Ishikawa (cell line): Measurements from ENCODE around the gene QSOX1.

Experiments used
- CEBPB ChIP-seq: IDR thresholded peaks from 2 replicates; pipeline ENCODE4 v1.6.1; 2012
- CREB1 ChIP-seq: IDR thresholded peaks from 2 replicates; pipeline ENCODE4 v1.6.1; 2012; ENCODE audit warnings: low read depth
- EGR1 ChIP-seq: IDR thresholded peaks from 2 replicates; pipeline ENCODE4 v1.6.1; 2012
- EP300 ChIP-seq: IDR thresholded peaks from 2 replicates; pipeline ENCODE4 v1.6.1; 2012; ENCODE audit warnings: borderline replicate concordance
- FOXM1 ChIP-seq: IDR thresholded peaks from 2 replicates; pipeline ENCODE4 v1.6.1; 2012; ENCODE audit warnings: low read depth, borderline replicate concordance
- MAX ChIP-seq: IDR thresholded peaks from 2 replicates; pipeline ENCODE4 v1.6.1; 2012
- NFIC ChIP-seq: IDR thresholded peaks from 2 replicates; pipeline ENCODE4 v1.6.1; 2012
- RAD21 ChIP-seq: IDR thresholded peaks from 2 replicates; pipeline ENCODE4 v1.6.1; 2012; ENCODE audit warnings: low read depth
- REST ChIP-seq: IDR thresholded peaks from 2 replicates; pipeline ENCODE4 v1.6.1; 2012; ENCODE audit warnings: low read depth, mild to moderate bottlenecking
- TAF1 ChIP-seq: IDR thresholded peaks from 2 replicates; pipeline ENCODE4 v1.6.1; 2012; ENCODE audit warnings: low read depth, mild to moderate bottlenecking
- TCF12 ChIP-seq: IDR thresholded peaks from 2 replicates; pipeline ENCODE4 v1.6.1; 2012; ENCODE audit warnings: low read depth
- TEAD4 ChIP-seq: IDR thresholded peaks from 2 replicates; pipeline ENCODE4 v1.6.1; 2012
- USF1 ChIP-seq: IDR thresholded peaks from 2 replicates; pipeline ENCODE4 v1.6.1; 2012
- YY1 ChIP-seq: IDR thresholded peaks from 2 replicates; pipeline ENCODE4 v1.6.1; 2012; ENCODE audit warnings: low read depth

- TF ChIP-seq MAX (no peak), TAF1 (no peak), REST (no peak), EGR1 (no peak), EP300 (no peak), FOXM1 (no peak), CREB1 (no peak), USF1 (no peak), YY1 (no peak), TCF12 (no peak), TEAD4 (no peak), RAD21 (no peak), CEBPB (no peak), NFIC (no peak)
These were observed 18.8 kb downstream of the QSOX1 start for GRCh38 chr1:180173451-180173850.
